Kidney epithelial cell (primary cell): ENCODE measurements around the gene LRRC14B. TPM values are rescaled to one million over a fixed set of nuclear protein-coding genes. Genes with fewer than 3 reads are reported as not detected.

Experiments
- DNase-seq: peaks from one replicate; pipeline ENCODE4 v3.0.0-alpha.2; 2010; ENCODE audit warnings: low read depth
- H3K27me3 ChIP-seq: 2 replicates; pipeline ENCODE4 v1.6.0; 2011; ENCODE audit warnings: low read length; ENCODE audit not compliant: control insufficient read depth, insufficient read depth
- H3K36me3 ChIP-seq: 2 replicates; pipeline ENCODE4 v1.5.1; 2011; ENCODE audit warnings: low read length; ENCODE audit not compliant: control insufficient read depth, insufficient read depth
- H3K4me3 ChIP-seq: 2 replicates; pipeline ENCODE4 v1.5.1; 2011; ENCODE audit warnings: low read depth, mild to moderate bottlenecking, control low read depth, low read length
- CTCF ChIP-seq: IDR thresholded peaks from 2 replicates; pipeline ENCODE4 v1.5.1; 2011; ENCODE audit warnings: mild to moderate bottlenecking, moderate library complexity, low read length, control low read depth, inconsistent platforms; ENCODE audit not compliant: insufficient read depth, poor library complexity, severe bottlenecking
- total RNA-seq: library from RNA; depleted of rRNA; stranded (reverse); fragments of >200 nt; gene quantifications from 2 replicates; pipeline ENCODE4 v1.2.3, GENCODE V29; 2015

Gene LRRC14B
- 0.41 TPM in 1 of 2 replicates, not detected in the other for total RNA-seq

GRCh38 chr5:191036-191948 is at the start of gene LRRC14B:
TSS of gene LRRC14B (plus strand) at chr5:191495. CDS start at chr5:191539, 44 bp downstream.
- Histone ChIP-seq H3K27me3 (peaks cover 40% of the 10 kb centered on the region), H3K36me3 (no peaks in the 10 kb centered on the region), H3K4me3 (peak within 1 kb of the TSS; percentile 24)
- no peak for DNase-seq
- no peak for TF ChIP-seq CTCF

DNA sequence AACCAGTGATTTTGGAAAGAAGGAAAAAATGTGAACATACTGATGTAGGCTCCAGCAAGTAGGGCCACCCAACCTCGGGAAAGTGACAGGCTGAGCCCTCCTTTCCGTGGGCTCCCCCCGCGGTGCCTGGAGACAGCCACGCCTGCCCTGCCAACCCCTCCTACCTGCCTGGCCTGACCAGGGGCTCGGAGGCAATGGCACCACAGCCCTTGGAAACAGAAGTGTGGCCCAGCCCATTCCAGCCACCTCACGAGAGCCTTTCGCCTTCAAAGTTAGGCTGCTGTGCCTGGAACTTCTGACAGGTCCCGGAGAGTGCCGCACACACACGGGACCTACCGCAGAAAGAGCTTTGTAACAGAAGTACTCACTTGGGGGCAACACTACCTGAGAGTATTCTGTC is 49.5 kb upstream of the LRRC14B start:
- no peak overlapping the region for H3K4me3 ChIP-seq
- H3K36me3 ChIP-seq = no peaks in the 10 kb centered on the region
- DNase-seq = no peak
- TF ChIP-seq CTCF = no peak
- H3K27me3 ChIP-seq = no peaks in the 10 kb centered on the region

DNA sequence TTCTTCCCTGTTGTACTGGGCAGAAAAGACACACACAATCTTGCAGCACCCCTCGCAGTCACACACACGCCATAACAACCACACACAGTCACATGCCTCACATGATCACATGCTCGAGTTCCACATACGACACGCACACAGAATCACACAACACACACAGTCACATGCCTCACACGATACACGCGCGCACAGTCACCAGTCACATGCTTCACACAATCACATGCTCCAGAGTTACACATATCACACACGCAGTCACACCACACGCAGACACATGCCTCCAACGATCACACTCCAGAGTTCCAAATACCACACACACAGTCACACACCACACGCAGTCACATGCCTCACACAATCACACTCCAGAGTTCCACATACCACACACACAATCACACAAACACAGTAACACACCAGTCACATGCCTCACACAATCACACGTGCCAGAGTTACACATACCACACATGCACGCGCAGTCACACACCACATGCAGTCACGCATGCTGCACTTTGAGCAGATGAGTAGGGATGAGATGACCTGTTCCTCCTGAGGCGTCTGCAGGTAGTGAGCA is 49.0 kb upstream of the LRRC14B start:
- H3K4me3 ChIP-seq = no peak overlapping the region
- no peaks in the 10 kb centered on the region for H3K27me3 ChIP-seq
- no peaks in the 10 kb centered on the region for H3K36me3 ChIP-seq
- DNase-seq = no peak
- TF ChIP-seq CTCF = no peak

GRCh38 chr5:143041-143440 is 48.3 kb upstream of the LRRC14B start:
- Histone ChIP-seq H3K36me3 (no peaks in the 10 kb centered on the region), H3K27me3 (no peaks in the 10 kb centered on the region), H3K4me3 (no peak overlapping the region)
- TF ChIP-seq CTCF = no peak
- DNase-seq = no peak

GRCh38 chr5:144941-145340 is 46.4 kb upstream of the LRRC14B start:
- Histone ChIP-seq H3K27me3 (no peaks in the 10 kb centered on the region), H3K4me3 (no peak overlapping the region), H3K36me3 (no peaks in the 10 kb centered on the region)
- no peak for TF ChIP-seq CTCF
- DNase-seq = no peak
